Posterior cingulate gyrus (tissue), 11 donors: ENCODE data around the gene RICTOR.

Source experiments
- DNase-seq, 10 donors: peaks; one replicate each; pipeline versions ENCODE4 v3.0.0 to v3.0.0-alpha.2; 2020 to 2021; ENCODE audit warnings: mixed read lengths in 3 of 10
- intact Hi-C: fragments of 100-400 bp; cut with DNase I; formaldehyde crosslinking; loops from one replicate; pipeline ENCODE4 v1.15.1; 2023

The RICTOR gene

GRCh38 chr5:38948501-38948900 lies 125.7 kb downstream of the RICTOR start:
- intact Hi-C loops, result no loop called here
- DNase-seq, result no peak

- no peak for DNase-seq
- intact Hi-C loops, result no loop called here
Measured at GRCh38 chr5:38944282-38944681, 129.9 kb downstream of the RICTOR start.

- intact Hi-C loops, result no loop called here
- DNase-seq, result no peak
Measured at GRCh38 chr5:38941912-38942311, 132.3 kb downstream of the RICTOR start.

- DNase-seq, result no peak
- intact Hi-C loops, result no loop called here
Measured at GRCh38 chr5:38940230-38940858, 133.9 kb downstream of the RICTOR start.

- DNase-seq, result no peak
- intact Hi-C loops, result no loop called here
Measured at GRCh38 chr5:38938973-38939372, 135.2 kb downstream of the RICTOR start.

GRCh38 chr5:38938424-38938823 lies 135.8 kb downstream of the RICTOR start:
- intact Hi-C loops, result no loop called here

GRCh38 chr5:38936269-38936668 lies 137.9 kb downstream of the RICTOR start:
- intact Hi-C loops, result no loop called here
- no peak for DNase-seq

More at GRCh38 chr5:38938424-38938823, 135.8 kb downstream of the RICTOR start:
- DNase-seq, result no peak

GRCh38 chr5:38935437-38935836 lies 138.8 kb downstream of the RICTOR start:
- DNase-seq, result no peak
- intact Hi-C loops, result no loop called here

GRCh38 chr5:38932854-38933408 lies 141.3 kb downstream of the RICTOR start:
- DNase-seq, result no peak
- intact Hi-C loops, result no loop called here

- DNase-seq, result no peak
- intact Hi-C loops, result no loop called here
Measured at GRCh38 chr5:38931731-38932130, 142.5 kb downstream of the RICTOR start.

GRCh38 chr5:38929838-38930237 lies 144.4 kb downstream of the RICTOR start:
- intact Hi-C loops, result loop anchor here (10.0 kb wide), 1 partner anchor 505 kb away; no protein-coding TSS in a partner anchor
- DNase-seq, result no peak

- DNase-seq, result no peak
- intact Hi-C loops, result loop anchor here (10.0 kb wide), 1 partner anchor 503 kb away; no protein-coding TSS in a partner anchor
Measured at GRCh38 chr5:38927470-38927869, 146.7 kb downstream of the RICTOR start.

- intact Hi-C loops, result loop anchor here (10.0 kb wide), 1 partner anchor 501 kb away; no protein-coding TSS in a partner anchor
- no peak for DNase-seq
Measured at GRCh38 chr5:38926121-38926520, 148.1 kb downstream of the RICTOR start.

- intact Hi-C loops, result loop anchor here (10.0 kb wide), 1 partner anchor 501 kb away; no protein-coding TSS in a partner anchor
- no peak for DNase-seq
Measured at GRCh38 chr5:38925154-38925925, 148.9 kb downstream of the RICTOR start.

GRCh38 chr5:38923661-38924451 lies 150.3 kb downstream of the RICTOR start:
- DNase-seq, result no peak
- intact Hi-C loops, result loop anchor here (5.0 to 10.0 kb wide), 2 partner anchors 92 to 499 kb away; no protein-coding TSS in a partner anchor

- DNase-seq, result peak in 9 of 10 donors; percentile 16 to 89 (median 50)
- intact Hi-C loops, result loop anchor here (5.0 to 10.0 kb wide), 2 partner anchors 90 to 497 kb away; no protein-coding TSS in a partner anchor
Measured at GRCh38 chr5:38922199-38922598, 152.0 kb downstream of the RICTOR start.

- intact Hi-C loops, result loop anchor here (5.0 to 10.0 kb wide), 2 partner anchors 89 to 496 kb away; no protein-coding TSS in a partner anchor
- no peak for DNase-seq
Measured at GRCh38 chr5:38921174-38921573, 153.0 kb downstream of the RICTOR start.

- intact Hi-C loops, result no loop called here
- no peak for DNase-seq
Measured at GRCh38 chr5:38916802-38917201, 157.4 kb downstream of the RICTOR start.

- intact Hi-C loops, result no loop called here
Measured at GRCh38 chr5:38913714-38914113, 160.5 kb downstream of the RICTOR start.

GRCh38 chr5:38911933-38912332 lies 162.3 kb downstream of the RICTOR start:
- no peak for DNase-seq
- intact Hi-C loops, result no loop called here

More at GRCh38 chr5:38913714-38914113, 160.5 kb downstream of the RICTOR start:
- no peak for DNase-seq
